IPS-NIHi7 (cell line): Measurements from ENCODE around the gene HSD11B2.

Experiments
- DNase-seq: peaks from one replicate; pipeline ENCODE4 v3.0.0; 2012; ENCODE audit warnings: mixed read lengths; ENCODE audit errors: extremely low spot score

HSD11B2 gene

GRCh38 chr16:67451061-67451703 is 20.3 kb downstream of the HSD11B2 start:
- DNase-seq: no peak

- DNase-seq: no peak
Observed at GRCh38 chr16:67451704-67452435, 20.9 kb downstream of the HSD11B2 start.

GRCh38 chr16:67454104-67454503 is 23.2 kb downstream of the HSD11B2 start:
- no peak for DNase-seq

DNA sequence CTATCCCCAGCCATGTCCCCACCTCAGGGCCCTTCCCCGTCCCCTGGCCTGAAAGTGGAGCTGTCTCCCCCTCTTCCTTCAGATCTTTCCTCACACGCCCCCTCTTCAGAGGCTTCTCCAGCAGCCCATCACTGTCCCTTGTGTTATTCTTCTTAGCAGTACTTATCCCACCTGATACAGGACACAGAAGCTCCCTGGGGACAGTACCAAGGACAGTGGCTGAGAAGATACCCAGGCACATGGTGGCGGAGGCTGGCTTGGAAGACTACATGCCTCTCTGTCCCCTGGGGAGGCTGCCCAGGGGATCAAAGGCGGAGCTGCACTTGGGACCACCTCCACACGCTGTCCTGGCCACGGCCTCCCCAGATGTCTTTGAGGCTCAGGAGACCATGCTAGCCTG is 23.9 kb downstream of the HSD11B2 start:
- DNase-seq: no peak

DNA sequence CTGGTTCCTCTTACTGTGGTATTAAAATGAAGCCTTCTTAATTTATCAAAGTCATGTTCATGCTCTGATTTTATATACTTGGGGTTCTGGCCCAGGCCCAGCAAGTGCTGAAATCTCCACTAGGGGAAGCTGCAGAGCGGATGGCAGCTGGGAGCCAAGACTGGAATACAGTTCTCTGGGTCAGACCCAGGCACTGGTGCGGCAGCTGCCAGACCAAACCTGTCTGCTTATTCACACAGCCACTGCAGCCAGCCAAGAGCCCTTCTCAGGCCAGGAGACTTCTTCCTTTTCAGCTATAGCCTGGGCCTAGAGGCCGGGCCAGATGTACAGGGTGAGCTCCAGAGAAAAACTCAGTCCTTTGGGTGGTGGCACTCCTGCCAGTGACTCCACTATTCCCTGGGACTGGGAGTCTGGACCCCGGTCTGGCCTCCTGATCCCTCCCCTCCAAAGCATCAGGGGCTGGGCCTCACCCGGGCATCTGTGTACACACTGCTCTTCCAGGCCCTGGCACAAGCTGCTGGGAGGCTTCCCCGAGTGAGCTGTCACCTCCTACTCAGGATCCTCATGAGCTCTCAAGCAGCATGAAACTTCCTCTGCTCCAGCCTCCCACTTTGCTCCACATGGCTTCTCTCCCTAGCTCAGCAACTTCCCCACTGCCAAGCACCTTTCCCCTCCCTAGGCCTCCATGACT is 25.6 kb downstream of the HSD11B2 start:
- DNase-seq: peak; percentile 69

GRCh38 chr16:67457611-67458010 is 26.7 kb downstream of the HSD11B2 start:
- no peak for DNase-seq

- DNase-seq: no peak
Observed at GRCh38 chr16:67458121-67458641, 27.3 kb downstream of the HSD11B2 start.

- DNase-seq: no peak
Observed at GRCh38 chr16:67459066-67459860, 28.3 kb downstream of the HSD11B2 start.

DNA sequence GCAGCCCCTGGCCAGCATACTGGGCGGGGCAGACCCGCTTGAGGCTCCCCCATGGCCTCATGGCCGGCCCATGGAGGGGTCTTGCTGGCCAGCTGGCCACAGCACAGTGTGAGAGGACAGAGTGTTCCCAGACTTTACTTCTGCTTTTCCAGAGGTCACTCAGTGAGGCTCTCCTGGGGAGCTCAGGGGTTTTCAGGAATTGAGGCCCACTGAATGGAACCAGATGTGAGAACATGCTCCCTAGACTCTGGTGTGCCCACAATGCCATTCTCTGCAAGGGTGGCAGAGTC is 28.9 kb downstream of the HSD11B2 start:
- DNase-seq: no peak

DNA sequence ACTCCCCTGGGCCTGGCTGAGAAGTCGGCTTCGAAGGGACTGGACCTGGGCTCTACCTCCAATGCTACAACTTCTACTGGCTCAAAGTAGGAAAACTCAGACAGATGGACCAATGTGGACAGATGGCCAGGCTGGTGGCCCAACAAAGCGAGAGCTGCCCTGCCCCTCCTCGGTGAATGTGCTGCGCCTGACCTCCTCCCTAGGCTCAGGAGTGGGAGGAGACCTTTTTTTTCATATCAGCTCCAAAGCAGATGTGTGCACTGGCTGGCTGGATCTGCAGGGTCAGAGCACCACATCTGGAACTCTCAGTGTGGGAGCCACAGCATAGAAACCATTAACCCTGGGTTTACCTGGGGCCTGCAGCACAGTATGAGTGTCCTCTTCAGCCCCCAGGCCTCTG is 29.2 kb downstream of the HSD11B2 start:
- no peak for DNase-seq

DNA sequence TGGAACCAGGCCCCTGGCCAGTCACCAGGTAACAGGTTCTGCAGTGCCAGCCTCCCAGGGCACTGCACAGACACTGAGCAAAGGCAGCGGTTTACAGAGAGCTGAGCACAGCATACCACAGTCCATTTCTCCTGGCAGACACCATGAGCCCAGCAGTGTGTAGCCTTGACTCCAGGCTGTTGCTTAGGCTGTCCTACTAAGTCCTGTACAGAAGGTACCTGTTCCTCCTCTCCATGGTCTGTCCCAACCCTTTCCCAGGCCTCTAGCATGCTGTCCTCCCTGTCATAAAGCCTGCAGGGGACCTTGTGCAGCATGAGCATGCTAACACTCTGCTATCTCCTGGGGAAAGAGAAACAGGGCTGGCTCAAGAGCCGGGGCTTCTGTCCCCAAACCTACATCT is 30.0 kb downstream of the HSD11B2 start:
- DNase-seq: no peak

GRCh38 chr16:67461600-67462278 is 30.8 kb downstream of the HSD11B2 start:
- no peak for DNase-seq

DNA sequence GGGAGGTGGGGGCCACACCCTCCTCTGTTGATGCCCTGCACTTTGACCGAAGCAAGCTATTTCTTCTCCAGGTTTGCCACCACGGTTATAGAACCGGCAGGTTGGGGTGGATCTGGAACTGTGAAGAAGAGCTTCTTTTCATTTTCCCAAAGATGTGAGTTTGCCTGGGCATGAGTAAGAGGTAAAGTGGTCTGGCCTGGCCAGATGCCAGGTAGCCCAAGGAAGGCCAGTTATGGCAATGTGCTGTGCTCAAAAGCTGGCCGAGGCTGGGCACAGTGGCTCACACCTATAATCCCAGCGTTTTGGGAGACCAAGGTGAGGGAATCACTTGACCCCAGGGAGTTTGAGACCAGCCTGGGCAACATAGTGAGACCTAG is 31.3 kb downstream of the HSD11B2 start:
- DNase-seq: no peak

GRCh38 chr16:67463059-67463458 is 32.1 kb downstream of the HSD11B2 start:
- DNase-seq: no peak

DNA sequence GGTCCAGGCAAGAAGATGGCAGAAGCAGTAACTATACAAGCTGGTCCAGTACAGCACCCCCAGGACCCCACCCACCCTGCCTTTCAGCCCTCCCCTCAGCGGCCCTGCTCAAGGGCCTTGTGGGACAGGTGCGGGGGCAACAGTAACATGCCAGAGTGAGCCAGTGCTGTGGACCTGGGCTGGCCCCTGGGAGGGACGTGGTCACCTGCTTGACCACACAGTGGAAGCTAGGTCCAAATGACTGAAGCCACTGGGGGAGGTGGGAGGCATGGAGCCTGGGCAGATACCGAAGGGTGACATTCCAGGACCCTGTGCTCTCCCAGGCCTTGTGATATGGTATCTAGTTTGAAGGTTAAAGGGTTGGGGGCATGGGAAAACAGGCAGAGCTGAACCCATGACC is 32.8 kb downstream of the HSD11B2 start:
- no peak for DNase-seq

DNA sequence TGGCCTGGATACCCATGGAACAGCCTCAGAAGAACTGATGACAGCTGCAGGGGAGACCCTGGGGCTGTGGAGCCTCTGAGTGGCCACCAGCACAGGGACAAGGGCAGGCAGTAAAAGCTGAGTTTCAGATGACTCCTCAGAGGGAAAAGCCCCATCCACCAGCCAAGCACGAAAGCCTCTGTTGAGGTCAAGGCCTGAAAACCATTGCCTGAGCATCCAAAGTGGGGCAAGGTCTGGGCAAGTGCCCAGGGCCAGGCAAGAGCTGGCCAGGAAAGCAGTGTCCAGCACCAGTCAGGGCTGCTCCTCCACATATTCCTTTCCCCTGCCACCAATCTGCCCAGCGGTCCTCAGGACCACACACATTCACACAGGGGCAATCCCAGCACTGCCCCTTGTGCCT is 33.6 kb downstream of the HSD11B2 start:
- no peak for DNase-seq

GRCh38 chr16:67466581-67466980 is 35.7 kb downstream of the HSD11B2 start:
- no peak for DNase-seq

- DNase-seq: no peak
Observed at GRCh38 chr16:67468731-67469130, 37.8 kb downstream of the HSD11B2 start.

DNA sequence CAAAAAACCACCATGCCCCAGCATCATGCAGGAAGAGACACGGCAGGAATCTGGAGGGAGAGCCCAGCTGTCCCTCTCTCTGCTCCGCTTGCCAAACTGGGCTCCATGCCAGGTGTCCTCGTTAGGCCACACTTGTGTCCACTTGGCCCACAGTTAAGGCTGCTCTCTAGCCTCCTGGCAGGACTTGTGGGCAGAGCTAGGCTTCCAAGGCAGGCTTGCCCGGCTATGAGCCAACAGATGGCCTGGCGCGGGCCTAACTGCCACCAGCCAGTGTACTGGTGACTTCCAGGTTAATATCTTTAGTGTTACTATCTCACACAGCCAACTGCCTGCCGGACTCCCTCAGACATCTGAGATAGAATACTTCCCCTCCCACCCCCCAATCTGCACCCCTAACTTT is 39.4 kb downstream of the HSD11B2 start:
- DNase-seq: no peak

GRCh38 chr16:67471758-67472384 is 41.0 kb downstream of the HSD11B2 start:
- no peak for DNase-seq
